ENCODE data around the gene TEX264.
"Not testable (repeated sequence)": the region's sequence is repeated elsewhere in the genome, so short reads cannot be mapped to it uniquely, and the experiment has no call there.

The TEX264 gene

DNA sequence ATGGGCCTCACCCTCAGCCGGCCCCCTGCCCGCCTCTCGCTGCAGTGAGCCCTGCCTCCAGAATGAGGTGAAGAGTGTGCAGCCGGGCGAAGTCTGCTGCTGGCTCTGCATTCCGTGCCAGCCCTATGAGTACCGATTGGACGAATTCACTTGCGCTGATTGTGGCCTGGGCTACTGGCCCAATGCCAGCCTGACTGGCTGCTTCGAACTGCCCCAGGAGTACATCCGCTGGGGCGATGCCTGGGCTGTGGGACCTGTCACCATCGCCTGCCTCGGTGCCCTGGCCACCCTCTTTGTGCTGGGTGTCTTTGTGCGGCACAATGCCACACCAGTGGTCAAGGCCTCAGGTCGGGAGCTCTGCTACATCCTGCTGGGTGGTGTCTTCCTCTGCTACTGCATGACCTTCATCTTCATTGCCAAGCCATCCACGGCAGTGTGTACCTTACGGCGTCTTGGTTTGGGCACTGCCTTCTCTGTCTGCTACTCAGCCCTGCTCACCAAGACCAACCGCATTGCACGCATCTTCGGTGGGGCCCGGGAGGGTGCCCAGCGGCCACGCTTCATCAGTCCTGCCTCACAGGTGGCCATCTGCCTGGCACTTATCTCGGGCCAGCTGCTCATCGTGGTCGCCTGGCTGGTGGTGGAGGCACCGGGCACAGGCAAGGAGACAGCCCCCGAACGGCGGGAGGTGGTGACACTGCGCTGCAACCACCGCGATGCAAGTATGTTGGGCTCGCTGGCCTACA lies 44.4 kb downstream of the TEX264 start:
- DNase-seq (ENCODE audit: low spot score): no peak

DNA sequence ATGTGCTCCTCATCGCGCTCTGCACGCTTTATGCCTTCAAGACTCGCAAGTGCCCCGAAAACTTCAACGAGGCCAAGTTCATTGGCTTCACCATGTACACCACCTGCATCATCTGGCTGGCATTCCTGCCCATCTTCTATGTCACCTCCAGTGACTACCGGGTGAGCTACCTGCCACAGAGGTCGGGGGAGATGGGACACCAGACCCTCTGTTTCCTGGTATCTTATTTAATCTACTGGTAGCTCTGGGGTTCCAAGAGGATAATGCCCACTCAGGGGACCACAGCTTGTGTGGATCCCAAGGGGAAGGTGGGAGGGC lies 44.9 kb downstream of the TEX264 start:
- DNase-seq (ENCODE audit: low spot score): no peak

DNA sequence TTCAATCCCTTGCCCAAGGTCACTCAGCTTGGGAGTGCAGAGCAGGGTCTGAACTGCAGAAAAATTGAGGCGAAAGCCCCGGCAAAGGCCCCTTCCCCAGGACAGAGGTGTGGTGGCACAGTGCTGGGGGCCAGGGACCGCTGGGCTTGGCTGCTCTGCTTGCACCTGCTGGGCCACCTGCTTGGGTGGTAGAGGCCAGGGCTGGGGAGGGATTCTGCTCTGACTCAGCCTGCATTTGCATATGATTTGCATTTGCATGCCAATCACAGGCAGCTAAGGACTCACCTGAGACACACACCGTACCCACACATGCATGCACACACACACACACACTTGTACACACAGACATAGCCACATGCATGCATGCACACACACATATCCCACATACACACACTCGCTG lies 45.8 kb downstream of the TEX264 start:
- no peak for DNase-seq (ENCODE audit: low spot score)

DNA sequence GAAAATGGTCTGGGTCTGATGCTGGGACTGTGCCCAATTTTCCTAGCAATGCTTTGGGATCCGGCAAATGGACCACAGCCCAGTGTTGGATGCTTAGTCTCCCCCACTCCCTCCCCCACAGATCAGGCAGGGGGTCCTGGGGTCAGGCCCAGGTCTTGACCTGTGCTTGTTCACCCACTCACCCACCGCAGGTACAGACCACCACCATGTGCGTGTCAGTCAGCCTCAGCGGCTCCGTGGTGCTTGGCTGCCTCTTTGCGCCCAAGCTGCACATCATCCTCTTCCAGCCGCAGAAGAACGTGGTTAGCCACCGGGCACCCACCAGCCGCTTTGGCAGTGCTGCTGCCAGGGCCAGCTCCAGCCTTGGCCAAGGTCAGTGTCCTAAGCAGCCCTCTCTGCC lies 46.4 kb downstream of the TEX264 start:
- no peak for DNase-seq (ENCODE audit: low spot score)

DNA sequence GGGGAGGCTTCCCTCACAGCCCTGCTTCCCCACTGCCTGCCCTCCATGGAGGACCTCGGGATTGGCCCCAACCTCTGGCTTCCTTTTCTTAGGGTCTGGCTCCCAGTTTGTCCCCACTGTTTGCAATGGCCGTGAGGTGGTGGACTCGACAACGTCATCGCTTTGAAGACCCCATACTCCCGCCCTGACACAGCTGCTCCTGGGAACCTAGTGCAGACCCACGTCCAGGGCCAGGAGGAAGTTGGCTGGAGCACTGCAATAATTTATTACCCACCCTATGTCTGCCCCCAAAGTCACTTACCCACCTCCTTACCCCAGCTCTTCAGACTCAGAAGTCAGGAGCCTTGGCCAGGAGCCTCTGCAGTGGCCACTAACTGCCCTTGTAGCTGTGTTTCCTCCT lies 46.9 kb downstream of the TEX264 start:
- DNase-seq (ENCODE audit: low spot score): no peak

DNA sequence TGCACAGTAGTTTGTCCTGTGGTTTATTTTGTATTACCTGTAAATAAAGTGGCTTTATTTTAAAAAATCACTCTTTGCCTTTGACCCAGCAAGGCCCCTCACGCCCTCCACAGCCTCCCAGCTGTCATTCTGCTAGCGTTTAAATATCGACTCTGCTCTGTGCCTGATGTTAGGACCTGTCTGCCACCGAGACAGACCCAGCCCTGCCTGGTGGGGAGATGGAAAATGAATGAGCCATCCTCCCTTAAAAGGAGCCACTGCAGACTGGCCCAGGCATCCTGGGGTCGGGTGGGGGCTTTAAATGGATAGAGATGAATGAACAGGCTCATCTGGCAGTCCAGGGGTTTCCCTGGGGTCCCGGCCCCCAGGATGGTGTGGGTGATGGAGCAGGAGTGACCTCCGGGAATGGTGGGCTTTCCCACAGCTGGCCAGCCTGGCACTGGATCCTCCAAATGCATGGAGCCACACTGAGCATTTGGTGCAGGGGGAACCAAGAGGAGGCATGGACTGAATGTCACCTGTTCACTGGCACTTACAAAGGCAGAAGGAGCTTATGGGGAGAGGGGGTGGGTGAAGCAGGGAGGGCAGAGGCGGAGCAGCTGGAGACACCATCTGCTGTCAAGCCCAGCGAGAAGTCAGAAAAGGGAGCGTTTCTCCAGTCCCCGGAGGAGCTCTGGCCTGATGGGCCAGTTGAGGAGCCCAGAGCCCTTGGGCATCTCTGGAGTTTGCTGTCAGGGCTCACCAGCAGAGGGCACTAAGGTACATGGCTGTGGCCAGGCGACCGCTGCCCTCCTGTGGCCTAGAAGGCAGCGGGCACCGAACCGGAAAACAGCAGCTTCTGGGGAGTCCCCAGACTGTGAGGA lies 47.7 kb downstream of the TEX264 start:
- peak; percentile 70 for DNase-seq (ENCODE audit: low spot score)

DNA sequence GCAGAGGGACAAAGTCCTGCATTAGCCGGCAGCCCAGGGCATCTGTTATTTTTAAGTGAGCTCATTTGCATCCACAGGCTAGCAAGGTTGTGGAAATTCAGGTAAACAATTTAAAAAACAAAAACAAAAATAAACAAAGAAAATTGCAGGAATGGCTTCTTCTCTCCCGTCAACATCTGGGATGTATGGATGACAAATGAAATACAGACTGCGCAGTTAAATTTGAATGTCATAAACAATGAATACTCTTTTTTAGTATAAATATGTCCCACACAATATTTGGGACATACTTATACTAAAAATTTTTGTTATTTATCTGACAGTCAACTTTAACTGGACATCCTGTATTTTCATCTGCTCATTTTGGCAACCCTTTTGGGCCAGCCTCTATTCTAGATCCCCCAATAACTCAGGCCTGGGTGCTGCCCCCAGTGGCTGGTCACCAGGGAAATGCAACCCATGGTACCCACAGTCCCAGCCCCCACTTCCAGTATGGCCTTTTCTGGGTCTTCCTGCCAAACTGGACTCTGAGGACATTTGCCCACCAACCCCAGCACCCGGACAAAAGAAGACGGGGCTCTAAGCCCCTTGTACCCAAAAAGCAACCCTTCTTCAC lies 48.5 kb downstream of the TEX264 start:
- no peak for DNase-seq (ENCODE audit: low spot score)

DNA sequence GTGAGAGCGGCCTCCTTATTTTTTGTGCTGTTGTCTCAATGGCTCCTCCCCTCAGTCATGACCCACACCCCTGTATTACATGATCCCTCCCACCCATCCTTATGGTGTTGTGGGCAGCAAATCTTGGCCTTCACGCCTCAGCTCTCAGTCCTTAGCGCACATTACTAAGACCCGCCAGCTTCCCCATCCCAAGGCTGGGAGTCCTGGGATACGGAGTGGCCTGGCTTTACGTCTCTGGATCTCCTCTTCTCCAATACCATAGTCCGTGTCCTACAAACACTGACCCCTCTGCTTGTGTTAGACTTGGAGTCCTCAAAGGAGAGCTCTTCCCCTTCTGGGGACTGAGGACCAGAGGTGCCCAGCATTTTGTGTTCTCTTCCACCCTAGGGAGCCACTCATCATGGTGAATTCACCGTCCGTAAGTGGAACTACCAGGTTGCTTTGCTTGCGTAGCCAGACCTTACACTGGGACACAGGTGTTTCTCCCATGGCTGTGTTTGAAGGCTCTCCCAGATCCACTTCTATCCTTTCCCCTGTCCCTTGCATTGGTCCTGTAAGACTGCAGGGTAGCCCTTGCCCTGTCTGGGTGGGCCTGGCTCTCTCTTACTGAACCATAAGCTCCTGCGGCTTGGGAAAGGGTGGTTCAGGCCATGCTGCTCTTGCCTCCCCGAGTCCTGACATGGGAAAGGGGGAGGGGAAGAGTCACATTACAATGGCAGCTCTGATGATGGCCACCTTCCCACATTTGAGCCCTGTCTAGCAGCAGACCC lies 49.4 kb downstream of the TEX264 start:
- DNase-seq (ENCODE audit: low spot score): no peak

DNA sequence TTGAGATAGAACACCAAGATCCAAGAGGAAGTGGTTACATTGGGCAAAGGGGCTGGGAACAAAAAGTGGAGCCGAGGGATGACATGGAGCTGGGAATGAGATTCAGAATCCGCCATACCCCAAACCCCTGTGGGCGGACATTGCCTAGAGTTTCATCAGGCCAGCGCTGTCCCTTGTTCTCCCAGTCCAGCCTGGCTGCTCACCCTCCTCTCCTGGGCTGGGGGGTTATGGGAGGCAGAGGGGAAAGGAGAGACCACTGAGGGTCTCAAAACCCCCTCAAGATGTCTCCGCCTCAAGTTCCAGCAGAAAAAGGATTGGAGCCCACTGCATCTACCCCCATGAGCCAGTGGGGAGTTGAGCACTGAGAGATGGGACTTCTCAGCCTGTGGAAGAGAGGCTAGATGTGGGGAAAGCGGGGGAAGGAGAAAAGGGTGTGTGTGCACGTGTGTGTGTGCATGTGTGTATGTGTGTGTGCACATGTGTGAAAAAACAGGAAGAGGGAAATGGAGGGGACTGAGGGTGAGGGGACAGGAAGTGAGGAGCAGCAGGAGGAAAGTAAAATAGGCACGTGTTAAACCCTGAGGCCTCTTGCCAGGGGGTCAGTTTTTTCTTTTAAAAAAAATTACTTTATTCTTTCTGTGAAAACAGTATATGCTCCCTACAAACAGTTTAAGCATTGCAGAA lies 50.2 kb downstream of the TEX264 start:
- DNase-seq (ENCODE audit: low spot score): no peak

DNA sequence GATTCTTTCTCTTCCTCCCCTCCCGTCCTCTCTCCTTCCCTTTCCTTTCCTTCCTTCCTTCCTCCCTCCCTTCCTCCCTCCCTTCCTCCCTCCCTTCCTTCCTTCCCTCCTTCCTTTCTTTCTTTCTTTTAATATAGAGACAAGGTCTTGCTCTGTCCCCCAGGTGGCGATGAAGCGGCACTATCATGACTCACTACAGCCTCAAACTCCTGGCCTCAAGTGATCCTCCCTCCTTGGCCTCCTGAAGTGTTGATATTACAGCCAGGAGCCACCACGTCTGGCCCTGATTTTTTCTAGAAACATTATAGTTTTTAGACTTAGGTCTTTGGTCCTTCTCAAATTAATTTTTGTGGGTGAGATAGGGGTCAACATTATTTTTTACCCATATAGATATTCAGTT lies 51.3 kb downstream of the TEX264 start:
- no peak for DNase-seq (ENCODE audit: low spot score)

DNA sequence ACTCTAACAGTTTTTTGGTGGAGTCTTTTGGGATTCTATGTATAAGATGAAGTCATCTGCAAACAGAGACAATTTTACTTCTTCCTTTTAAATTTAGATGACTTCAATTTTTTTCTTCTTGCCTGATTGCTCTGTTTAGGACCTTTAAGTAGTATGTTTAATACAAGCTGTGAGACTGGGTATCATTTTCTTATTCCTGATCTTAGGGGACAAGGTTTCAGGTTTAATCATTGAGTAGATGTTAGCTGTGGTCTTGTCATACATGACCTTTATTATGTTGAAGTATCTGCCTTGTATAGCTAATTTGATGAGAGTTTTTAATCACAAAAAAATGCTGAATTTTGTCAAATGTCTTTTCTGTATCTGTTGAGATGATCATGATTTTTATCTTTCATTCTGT lies 56.4 kb downstream of the TEX264 start:
- no peak for DNase-seq (ENCODE audit: low spot score)

DNA sequence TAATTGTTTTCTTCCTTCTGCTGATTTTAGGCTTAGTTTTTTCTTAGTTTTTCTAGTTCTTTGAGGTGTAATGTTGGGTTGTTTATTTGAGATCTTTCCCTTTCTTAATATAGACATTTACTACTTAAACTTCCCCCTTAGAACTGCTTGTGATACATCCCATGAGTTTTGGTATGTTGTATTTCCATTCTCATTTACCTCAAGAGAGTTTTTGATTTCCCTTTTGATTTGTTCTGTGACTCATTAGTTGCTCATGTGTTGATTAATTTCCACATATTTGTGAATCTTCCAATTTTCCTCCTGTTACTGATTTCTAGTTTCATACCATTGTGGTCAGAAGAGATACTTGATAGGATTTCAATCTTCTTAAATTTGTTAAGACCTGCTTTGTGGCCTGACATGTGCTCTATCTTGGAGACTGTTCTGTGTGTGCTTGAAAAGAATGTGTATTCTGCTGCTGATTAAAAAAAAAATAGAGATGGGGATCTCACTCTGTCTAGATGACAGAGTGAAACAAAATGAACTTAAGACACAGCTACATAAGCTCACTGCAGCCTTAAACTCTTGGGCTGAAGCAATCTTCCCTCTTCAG lies 58.1 kb downstream of the TEX264 start:
- no peak for DNase-seq (ENCODE audit: low spot score)

DNA sequence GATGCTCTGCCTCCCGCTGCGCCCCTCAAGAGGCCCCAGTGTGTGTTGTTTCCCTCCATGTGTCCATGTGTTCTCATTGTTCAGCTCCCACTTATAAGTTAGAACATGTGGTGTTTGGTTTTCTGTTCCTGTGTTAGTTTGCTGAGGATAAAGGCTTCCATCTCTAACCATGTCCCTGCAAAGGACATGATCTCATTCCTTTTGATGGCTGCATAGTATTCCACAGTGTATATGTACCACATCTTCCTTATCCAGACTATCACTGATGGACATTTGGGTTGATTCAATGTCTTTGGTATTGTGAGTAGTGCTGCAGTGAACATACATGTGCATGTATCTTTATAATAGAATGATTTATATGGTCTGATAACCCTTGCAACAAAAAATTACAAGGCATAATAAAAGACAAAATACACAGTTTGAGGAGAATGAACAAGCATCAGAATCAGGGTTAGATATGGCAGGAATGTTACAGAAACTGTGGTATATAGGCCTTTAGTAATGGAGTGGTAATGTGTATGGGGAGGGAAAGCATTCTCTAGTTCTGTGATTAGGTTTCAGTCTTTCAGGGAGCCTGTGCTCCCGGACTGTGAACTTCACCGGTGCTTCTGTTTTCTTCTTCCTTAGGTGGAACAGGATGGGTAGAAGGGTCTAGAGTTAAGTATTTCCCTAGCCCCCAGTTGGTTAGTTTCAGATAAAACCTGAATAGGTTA lies 63.0 kb downstream of the TEX264 start:
- no peak for DNase-seq (ENCODE audit: low spot score)

DNA sequence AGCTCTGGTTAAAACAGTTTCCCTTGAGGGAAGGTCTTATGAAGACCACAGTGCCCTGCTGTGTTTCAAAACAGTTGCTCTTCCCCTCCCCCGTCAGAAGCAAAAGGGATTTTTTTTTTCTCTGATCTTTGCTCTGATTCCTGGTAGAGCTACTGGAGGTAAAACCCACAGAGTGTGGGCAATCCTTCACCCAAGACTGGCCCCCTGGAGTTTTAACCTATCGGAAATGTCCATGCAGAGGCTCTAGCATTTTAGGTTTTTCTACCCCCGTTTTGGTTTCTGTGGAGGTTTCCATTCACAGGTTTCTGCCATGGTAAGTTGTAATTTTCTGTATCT lies 63.5 kb downstream of the TEX264 start:
- DNase-seq (ENCODE audit: low spot score): no peak

DNA sequence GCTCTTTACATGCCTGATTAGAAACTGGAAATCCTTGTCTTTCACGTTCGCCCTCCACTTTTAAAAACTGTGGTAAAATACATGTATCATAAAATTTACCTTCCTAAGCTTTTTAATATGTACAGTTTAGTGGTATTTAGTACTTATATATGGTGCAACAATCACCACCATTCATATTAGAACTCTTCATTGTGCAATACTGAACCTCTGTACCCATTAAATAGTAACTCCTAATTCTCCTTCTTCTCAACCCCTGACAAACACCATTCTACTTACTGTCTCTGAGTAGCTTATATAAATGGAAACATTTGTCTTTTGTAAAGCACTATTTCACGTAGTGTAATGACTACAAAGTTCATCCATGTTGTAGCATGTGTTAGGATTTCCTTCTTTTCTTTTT lies 64.0 kb downstream of the TEX264 start:
- DNase-seq (ENCODE audit: low spot score): no peak

DNA sequence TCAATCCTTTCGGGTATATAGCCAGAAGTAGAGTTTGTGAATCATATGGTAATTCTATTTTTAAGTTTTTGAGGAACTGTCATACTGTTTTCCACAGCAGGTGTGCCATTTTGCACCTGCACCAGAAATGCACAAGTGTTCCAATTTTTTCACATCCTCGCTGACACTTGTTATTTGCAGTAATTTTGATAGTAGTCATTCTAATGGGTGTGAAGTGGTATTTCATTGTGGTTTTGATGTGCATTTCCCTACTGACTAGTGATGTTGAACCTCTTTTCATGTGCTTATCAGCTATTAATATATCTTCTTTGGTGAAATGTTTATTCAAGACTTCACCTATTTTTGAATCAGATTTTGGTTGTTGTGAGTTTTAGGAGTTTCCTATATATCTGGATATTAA lies 64.9 kb downstream of the TEX264 start:
- DNase-seq (ENCODE audit: low spot score): no peak

DNA sequence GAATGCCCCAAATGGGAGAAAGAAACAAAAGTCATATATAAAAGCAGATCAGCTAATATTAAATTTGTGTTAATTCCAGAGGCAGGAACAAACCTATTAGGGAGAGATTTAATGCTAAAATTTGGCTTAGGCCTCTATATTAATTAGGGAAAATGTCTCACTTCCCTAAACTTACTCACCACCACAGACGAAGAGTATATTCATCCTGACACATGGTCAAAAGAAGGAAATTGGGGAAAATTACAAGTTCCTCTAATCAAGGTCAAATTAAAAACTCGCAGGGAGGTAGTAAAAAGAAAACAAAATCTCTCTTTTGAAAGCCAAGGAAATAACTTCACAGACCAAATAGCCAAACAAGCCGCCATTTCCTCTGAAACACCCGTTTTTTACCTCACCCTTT lies 68.1 kb downstream of the TEX264 start:
- DNase-seq (ENCODE audit: low spot score): no peak

DNA sequence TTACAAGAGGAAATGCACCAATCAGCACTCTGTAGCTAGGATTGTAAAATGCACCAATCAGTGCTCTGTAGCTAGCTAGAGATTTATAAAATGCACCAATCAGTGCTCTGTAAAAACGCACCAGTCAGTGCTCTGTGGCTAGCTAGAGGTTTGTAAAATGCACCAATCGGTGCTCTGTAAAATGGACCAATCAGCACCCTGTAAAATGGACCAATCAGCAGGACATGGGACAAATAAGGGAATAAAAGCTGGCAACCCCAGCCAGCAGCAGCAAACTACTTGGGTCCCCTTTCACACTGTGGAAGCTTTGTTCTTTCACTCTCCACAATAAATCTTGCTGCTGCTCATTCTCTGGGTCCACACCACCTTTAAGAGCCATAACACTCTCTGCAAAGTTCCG lies 71.3 kb downstream of the TEX264 start:
- DNase-seq (ENCODE audit: low spot score): not testable (repeated sequence)

DNA sequence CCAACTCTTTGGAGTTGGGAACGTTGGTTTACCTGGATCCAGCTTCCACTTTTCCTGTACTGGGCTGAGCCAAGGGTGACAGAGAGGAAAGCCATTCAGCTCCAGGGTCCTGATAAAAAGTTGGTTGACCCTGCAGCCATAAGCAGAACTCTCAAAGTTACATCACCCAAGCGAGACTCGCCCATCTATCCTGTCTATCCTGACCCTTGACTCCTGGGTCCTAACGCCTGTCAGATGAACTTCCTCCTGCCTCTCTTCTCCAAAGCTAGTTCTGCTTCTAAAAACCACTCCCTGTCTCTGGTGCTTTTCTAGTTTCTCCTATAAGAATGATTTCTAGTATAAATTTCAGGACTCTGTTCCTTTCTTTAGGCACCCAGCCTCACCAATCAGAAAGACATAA lies 71.9 kb downstream of the TEX264 start:
- not testable (repeated sequence) for DNase-seq (ENCODE audit: low spot score)

DNA sequence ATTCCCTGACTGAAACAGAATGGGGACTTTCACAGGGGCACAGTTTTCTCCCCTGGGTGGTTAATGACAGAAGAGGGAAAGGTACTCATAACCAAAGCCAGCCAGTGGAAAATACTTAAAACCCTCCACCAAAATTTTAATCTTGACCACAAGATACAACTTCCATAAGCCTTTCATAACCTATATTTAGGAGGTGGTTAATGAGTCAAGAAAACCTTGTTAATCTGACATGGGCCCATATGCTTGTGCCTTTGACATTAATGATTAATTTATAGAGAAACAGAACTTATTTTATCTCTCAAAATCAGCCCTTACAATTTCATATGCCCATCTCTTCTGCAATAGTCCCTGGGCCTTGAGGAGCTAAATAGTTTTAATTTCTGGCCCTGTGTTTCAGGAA lies 76.8 kb downstream of the TEX264 start:
- no peak for DNase-seq (ENCODE audit: low spot score)

DNA sequence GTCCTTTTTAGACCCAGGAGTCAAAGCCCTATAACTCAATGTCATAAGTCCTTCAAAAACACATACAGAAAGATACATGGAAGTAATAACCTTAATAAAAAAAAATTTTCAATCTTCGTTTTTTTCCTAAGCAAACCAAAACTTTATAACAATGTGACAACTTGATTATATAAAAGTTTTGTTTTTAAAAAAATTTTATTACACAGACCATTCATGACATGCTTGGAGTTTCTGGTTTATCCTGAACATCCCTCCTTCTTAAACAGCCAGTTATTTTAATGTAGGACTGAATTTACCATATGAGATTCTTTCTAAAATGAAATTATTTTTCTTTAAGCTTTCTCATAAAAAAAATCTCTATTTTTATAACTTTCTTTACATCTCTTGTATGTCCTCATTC lies 77.3 kb downstream of the TEX264 start:
- DNase-seq (ENCODE audit: low spot score): no peak
